Central memory CD8-positive, alpha-beta T cell (primary cell): ENCODE data around the gene KLHDC7B.
A peak's percentile ranks its signal among the peaks of the same experiment; 100 is the strongest.
"Not testable (repeated sequence)": the region's sequence is repeated elsewhere in the genome, so short reads cannot be mapped to it uniquely, and the experiment has no call there.

Experiments used
- ATAC-seq: fragments of 150-1000 bp; cut with Tn5 transposase; replicated peaks from 2 replicates; pipeline ENCODE4 v1.10.0; 2022; ENCODE audit warnings: mild to moderate bottlenecking, moderate FRiP score, moderate number of reproducible peaks; ENCODE audit not compliant: poor library complexity, severe bottlenecking; ENCODE audit errors: extremely low read depth
- DNase-seq, 2 donors: peaks; one replicate each; pipeline ENCODE4 v3.0.0; 2021; ENCODE audit warnings: low spot score in 2 of 2
- H3K27ac Mint-ChIP-seq: one replicate; pipeline ENCODE4 v1.8.0; 2022; ENCODE audit warnings: low read depth, mild to moderate bottlenecking, moderate library complexity, mixed read lengths
- H3K27me3 Mint-ChIP-seq: one replicate; pipeline ENCODE4 v1.8.0; 2022; ENCODE audit warnings: mixed read lengths
- H3K36me3 Mint-ChIP-seq: one replicate; pipeline ENCODE4 v1.8.0; 2022; ENCODE audit warnings: mild to moderate bottlenecking, moderate library complexity, mixed read lengths; ENCODE audit not compliant: insufficient read depth
- H3K4me1 Mint-ChIP-seq: one replicate; pipeline ENCODE4 v1.8.0; 2022; ENCODE audit warnings: mixed read lengths
- H3K4me3 Mint-ChIP-seq: one replicate; pipeline ENCODE4 v1.8.0; 2022; ENCODE audit warnings: mild to moderate bottlenecking, moderate library complexity, mixed read lengths
- H3K9me3 Mint-ChIP-seq: one replicate; pipeline ENCODE4 v1.8.0; 2022; ENCODE audit warnings: mixed read lengths

KLHDC7B gene

DNA sequence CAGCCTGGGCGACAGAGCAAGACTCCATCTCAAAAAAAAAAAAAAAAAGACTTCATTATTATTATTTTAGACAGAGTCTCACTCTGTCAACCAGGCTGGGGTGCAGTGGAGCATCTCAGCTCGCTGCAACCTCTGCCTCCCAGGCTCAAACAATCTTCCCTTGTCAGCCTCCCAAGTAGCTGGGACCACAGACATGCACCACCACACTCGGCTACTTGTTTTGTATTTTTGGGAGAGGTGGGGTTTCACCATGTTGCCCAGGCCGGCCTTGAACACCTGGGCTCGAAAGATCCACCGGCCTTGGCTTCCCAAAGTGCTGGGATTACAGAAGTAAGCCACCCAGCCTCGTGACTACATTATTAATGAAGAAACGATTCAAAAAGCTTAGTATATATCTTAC, 10.6 kb upstream of the KLHDC7B start:
- no peaks in the 10 kb centered on the region for H3K9me3 Mint-ChIP-seq
- peaks cover 39% of the 10 kb centered on the region for H3K4me1 Mint-ChIP-seq
- ATAC-seq (no peak), DNase-seq (no peak)
- no peak overlapping the region for H3K4me3 Mint-ChIP-seq
- H3K27ac Mint-ChIP-seq, result no peak overlapping the region
- no peaks in the 10 kb centered on the region for H3K27me3 Mint-ChIP-seq
- peaks cover 23% of the 10 kb centered on the region for H3K36me3 Mint-ChIP-seq

DNA sequence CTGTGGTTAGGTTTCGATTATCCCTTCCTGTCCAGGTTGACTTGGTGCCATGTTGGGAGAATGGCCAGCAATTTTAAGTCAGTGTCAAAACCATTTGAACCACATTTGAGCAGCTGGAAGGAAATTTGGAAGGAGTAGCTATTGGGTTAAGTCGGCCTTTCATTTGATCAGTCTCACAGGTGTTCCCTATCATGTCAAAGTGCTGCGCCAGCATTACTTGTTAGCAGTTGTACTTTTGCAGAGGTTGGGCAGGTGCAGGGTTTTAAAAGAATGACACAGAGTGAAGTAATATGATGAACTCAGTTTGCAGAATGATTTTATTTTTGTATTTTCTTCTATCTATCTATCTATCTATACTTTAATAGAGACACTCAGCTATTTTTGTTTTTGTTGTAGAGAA, 9.5 kb upstream of the KLHDC7B start:
- Mint-ChIP-seq H3K36me3 (peaks cover 15% of the 10 kb centered on the region), H3K27me3 (no peaks in the 10 kb centered on the region), H3K9me3 (no peaks in the 10 kb centered on the region), H3K4me3 (no peak overlapping the region), H3K27ac (no peak overlapping the region), H3K4me1 (peaks cover 37% of the 10 kb centered on the region)
- ATAC-seq (no peak), DNase-seq (no peak)

DNA sequence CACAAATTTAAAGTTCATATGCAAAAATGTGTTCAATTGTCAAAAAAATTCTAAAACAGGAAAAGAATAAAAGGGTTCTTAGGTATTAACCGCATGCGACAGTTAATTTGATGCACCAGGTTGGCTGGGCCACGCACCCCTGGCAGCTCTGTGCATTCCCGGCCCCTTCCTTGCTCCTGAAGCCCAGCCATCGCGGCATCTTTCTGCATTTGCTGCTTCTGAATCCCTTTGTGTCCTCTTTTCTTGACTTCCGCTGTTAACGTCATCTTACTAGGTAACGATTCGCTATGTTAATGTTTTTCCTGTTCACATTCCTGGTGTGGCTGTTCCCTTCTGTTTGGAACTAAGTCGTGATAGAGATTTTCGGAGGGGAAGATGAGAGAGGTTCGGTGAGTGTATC, 7.9 kb upstream of the KLHDC7B start:
- no peak overlapping the region for H3K4me3 Mint-ChIP-seq
- peak overlapping the region; percentile 100 for H3K27ac Mint-ChIP-seq
- no peaks in the 10 kb centered on the region for H3K27me3 Mint-ChIP-seq
- no peaks in the 10 kb centered on the region for H3K9me3 Mint-ChIP-seq
- ATAC-seq (no peak), DNase-seq (no peak)
- peaks cover 18% of the 10 kb centered on the region for H3K36me3 Mint-ChIP-seq
- peaks cover 37% of the 10 kb centered on the region for H3K4me1 Mint-ChIP-seq

DNA sequence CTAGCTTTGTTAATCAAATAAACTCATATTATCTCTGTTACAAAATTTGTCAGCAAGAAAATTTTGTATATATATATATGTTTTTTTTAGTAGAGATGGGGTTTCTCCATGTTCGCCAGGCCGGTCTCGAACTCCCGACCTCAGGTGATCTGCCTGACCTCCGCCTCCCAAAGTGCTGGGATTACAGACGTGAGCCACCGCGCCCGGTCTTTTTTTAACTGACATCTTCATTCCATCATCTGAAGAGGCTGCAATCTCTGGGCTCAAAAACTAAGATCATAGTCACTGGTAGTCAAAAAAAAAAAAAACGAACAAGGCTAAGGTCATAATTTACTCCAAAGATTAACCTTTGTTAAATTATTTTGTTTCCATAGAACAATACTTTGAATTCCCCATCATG, 5.3 kb upstream of the KLHDC7B start:
- no peaks in the 10 kb centered on the region for H3K9me3 Mint-ChIP-seq
- peak overlapping the region; percentile 100 for H3K27ac Mint-ChIP-seq
- H3K4me1 Mint-ChIP-seq, result peaks cover 43% of the 10 kb centered on the region

DNA sequence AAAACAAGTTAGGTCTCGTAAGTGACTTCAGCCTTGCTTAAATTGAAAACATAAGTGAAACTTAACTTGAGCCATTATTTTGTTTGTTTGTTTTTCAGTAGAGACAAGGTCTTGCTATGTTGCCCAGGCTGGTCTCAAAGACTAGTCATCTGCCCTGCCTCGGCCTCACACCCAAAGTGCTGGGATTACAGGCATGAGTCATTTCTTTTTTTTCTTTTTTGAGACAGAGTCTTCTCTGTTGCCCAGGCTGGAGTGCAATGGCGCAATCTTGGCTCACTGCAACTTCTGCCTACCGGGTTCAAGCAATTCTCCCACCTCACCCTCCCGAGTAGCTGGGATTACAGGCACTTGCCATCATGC, 4.1 kb upstream of the KLHDC7B start:
- H3K4me3 Mint-ChIP-seq, ATAC-seq, H3K27me3 Mint-ChIP-seq, H3K9me3 Mint-ChIP-seq, DNase-seq: not testable (repeated sequence)
- Mint-ChIP-seq H3K36me3 (peaks cover 20% of the 10 kb centered on the region), H3K4me1 (peaks cover 49% of the 10 kb centered on the region), H3K27ac (peak overlapping the region; percentile 100)

More for the DNA sequence above, 5.3 kb upstream of the KLHDC7B start:
- DNase-seq (no peak), ATAC-seq (no peak)
- peak overlapping the region; percentile 29 for H3K4me3 Mint-ChIP-seq
- peaks cover 20% of the 10 kb centered on the region for H3K36me3 Mint-ChIP-seq
- H3K27me3 Mint-ChIP-seq, result no peaks in the 10 kb centered on the region

DNA sequence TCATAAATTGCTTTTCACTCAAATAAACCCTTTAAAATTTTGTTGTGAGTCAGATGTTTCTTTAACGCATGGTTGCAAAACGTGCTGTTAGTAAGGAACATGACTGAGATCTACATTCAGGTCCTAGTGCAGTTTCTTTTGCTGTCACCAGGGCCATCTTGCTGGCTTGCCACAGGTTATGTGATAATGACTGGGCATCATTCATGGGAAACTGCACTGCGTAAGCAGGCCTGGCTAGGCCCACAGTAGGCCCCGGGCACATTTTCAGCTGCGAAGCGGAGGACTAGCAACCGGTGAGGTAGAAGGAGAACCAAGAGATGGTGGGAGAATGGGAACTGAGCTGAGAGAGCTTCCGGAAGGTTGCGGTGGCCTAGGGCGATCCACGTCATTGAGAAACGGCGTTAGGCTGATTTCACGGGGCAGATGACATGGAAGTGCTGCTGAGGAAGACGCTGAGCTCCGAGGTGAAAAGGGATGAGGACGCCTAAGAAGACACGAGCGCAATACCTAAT, 3.2 kb upstream of the KLHDC7B start:
- H3K9me3 Mint-ChIP-seq, result no peaks in the 10 kb centered on the region
- ATAC-seq (no peak), DNase-seq (no peak)
- peaks cover 49% of the 10 kb centered on the region for H3K4me1 Mint-ChIP-seq
- H3K36me3 Mint-ChIP-seq, result peaks cover 20% of the 10 kb centered on the region
- H3K27me3 Mint-ChIP-seq, result no peaks in the 10 kb centered on the region
- H3K27ac Mint-ChIP-seq, result peak overlapping the region; percentile 75
- H3K4me3 Mint-ChIP-seq, result peak overlapping the region; percentile 31

DNA sequence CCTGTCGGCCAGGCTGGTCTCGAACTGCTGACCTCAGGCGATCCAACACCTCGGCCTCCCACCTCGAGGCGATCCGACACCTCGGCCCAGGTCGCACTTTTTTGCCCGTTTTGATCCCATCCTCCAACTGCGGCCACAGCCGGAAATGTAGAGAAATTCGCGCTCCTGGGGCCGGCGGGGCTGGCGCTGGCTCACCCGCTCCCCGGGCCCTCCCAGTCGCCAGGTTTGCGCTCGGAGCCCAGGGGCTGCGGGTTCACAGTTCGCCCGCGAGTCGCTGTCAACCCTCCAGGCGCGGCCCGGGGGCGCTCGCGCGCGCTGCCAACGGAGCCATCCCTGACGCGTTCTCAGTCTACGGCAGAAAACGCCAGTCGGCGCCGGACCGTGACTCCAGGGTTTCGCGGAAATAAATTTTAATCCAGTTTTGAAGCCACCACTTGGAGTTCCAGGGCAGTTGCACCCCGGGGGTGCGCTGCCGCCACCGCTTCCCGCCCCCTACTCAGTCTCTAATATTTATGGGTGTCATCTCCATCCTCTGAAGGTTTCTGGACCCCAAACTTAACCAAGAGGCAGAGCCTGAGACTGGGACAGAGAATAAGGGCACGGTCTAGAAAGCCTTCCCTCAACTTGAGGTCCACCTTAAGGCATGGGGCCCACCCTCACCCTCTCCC, 1.5 kb upstream of the KLHDC7B start:
- ATAC-seq (peak; percentile 46), DNase-seq (peak; percentile 72 to 78)
- H3K27ac Mint-ChIP-seq, result peak overlapping the region; percentile 91
- H3K9me3 Mint-ChIP-seq, result no peaks in the 10 kb centered on the region
- peaks cover 38% of the 10 kb centered on the region for H3K4me1 Mint-ChIP-seq
- H3K4me3 Mint-ChIP-seq, result peak overlapping the region; percentile 65
- H3K27me3 Mint-ChIP-seq, result no peaks in the 10 kb centered on the region
- H3K36me3 Mint-ChIP-seq, result peaks cover 14% of the 10 kb centered on the region

DNA sequence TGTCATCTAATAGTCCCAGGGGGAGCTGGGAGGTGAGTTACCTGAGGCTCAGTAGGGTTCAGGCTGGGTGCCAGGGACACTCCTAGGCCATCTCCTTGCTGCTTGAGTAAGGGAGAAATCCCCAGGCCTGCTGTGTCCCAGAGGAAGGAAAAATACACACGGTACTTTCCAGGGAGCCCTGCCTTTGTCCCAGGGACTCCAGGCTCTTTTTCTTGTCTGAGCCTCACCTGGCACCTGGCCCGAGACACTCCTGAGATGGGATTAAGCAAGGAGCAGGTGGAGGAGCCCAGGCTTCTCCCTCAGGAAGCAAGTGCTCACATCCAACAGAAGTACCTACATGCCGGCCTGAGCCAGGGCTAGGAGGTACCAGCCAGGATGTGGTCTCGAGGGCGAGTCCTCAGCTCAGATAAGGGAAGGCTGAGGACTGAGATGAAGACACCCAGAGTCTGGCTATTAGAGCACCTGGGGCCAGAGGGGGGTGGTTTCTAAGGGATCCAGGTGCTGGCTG, 899 bp upstream of the KLHDC7B start:
- no peaks in the 10 kb centered on the region for H3K27me3 Mint-ChIP-seq
- peaks cover 8% of the 10 kb centered on the region for H3K36me3 Mint-ChIP-seq
- no peaks in the 10 kb centered on the region for H3K9me3 Mint-ChIP-seq
- peak overlapping the region; percentile 65 for H3K4me3 Mint-ChIP-seq
- DNase-seq, result no peak
- peak; percentile 38 for ATAC-seq
- H3K27ac Mint-ChIP-seq, result peak overlapping the region; percentile 91
- H3K4me1 Mint-ChIP-seq, result peaks cover 34% of the 10 kb centered on the region

DNA sequence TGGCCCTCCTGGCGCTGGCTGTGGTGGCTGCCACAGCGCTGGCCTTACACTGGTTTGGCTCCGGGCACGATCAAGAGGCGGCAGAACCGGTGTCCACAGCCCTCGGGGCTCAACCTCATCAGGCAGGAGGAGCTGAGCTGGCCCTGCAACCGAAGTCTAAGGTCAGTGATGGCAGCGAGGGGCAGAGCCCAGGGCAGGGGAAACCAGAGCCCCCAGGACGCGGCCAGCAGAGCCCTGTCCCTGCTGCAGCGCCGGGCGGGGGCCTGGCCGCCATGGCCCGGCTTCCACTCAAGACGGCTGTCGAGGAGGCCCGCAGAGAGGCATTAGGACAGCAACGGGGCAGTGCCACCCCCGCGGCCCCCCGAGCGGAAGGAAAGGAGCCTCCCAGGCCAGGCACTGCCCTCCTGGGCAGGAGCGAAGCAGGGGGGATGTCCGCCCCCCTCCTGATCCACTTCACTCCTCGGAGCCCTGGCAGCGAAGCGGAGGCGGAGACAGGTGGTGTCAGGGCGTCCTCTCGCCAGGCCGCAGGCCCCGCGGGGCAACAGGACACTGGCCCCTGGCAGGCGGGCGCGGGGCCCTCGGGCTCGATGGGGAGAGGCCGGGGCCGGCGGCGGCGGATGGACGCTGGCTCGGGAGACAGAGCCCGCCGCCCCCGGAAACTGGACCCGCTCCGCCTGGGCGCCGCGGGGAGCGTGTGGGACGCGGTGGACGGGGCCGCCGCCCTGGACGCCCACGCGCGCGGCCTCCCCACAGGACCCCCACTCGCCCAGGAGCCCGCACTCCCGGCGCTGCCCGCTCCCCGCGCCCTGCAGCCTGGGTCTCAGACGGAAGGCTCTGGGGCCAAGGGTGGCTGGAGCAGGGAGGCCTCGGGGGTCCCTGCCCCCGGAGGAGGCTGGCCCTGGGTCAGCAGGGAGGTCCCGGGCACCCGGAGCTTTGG, 895 bp downstream of the KLHDC7B start:
- Mint-ChIP-seq H3K36me3 (peaks cover 8% of the 10 kb centered on the region), H3K4me1 (peaks cover 40% of the 10 kb centered on the region), H3K27ac (peak overlapping the region; percentile 91), H3K4me3 (peak overlapping the region; percentile 65), H3K27me3 (no peaks in the 10 kb centered on the region), H3K9me3 (no peaks in the 10 kb centered on the region)
- ATAC-seq (no peak), DNase-seq (no peak)

DNA sequence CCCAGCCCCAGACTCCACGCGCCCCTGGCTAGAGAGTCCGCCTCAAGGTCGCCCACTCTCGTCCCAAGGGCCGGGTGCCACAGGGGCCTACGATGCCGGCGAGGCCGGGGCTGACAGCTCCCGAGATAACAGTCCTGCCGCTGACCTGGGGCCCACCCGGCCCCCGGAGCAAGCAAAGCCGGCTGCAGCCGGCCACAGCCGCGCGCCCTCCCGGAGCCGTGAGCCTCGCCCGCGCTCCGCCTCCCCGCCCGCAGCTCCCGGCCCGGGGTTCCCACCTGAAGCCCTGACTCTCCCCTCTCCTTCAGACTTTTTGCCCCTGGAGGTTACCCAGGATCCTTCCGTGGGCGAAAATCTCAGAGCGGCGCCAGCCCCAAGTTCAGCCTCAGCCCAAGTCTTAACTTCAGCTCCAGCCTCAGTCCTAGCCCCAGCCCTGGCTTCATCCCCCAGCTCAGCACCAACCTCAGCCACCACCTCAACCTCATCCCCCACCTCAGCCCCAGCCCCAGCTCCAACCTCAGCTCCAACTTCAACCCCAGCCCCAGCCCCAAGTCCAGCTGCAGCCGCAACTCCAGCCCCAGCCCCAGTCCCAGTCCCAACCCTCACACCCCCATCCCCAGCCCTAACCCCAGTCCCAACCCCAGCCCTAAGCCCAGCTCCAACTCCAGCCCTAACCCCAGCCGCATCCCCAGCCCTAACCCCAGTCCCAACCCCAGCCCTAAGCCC, 1.7 kb downstream of the KLHDC7B start:
- ATAC-seq (no peak), DNase-seq (no peak)
- peaks cover 6% of the 10 kb centered on the region for H3K36me3 Mint-ChIP-seq
- H3K9me3 Mint-ChIP-seq, result no peaks in the 10 kb centered on the region
- H3K4me1 Mint-ChIP-seq, result peaks cover 37% of the 10 kb centered on the region
- H3K27ac Mint-ChIP-seq, result peak overlapping the region; percentile 87
- peak overlapping the region; percentile 57 for H3K4me3 Mint-ChIP-seq
- no peaks in the 10 kb centered on the region for H3K27me3 Mint-ChIP-seq

DNA sequence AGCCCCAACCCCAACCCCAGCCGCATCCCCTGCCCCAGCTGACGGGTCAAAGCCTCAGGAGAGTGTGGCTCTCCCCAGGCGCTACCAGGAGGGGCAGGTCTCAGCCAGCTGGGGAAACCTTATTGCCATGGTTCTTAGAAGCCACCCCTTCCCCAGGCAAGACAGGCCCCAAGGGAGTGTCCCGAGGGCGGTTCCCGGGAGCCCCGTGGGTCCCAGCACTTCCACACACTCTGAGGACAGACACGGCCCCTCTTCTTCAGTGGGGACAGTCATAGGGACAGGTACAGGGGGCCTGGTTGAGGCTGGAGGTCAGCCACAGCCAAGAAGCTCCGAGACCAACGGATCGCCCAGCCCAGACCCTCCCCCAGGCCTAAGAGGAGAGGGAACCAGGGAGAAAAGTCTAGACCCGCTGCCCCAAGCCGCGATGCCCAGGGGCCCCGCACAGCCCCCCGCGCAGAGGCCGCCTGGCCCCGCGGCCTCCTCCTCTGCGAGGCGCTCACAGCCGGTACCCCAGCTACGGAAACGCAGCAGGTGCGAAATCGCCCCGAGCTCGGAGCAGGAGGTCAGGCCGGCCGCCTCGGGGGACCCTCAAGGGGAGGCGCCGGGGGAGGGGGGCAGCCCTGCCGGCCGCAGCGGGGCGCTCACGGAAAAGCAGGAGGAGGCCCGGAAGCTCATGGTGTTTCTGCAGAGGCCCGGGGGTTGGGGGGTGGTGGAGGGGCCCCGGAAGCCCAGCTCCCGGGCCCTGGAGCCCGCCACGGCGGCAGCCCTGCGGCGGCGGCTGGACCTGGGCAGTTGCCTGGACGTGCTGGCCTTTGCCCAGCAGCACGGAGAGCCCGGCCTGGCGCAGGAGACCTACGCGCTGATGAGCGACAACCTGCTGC, 2.6 kb downstream of the KLHDC7B start:
- H3K9me3 Mint-ChIP-seq, result no peaks in the 10 kb centered on the region
- H3K27ac Mint-ChIP-seq, result peak overlapping the region; percentile 87
- peaks cover 3% of the 10 kb centered on the region for H3K36me3 Mint-ChIP-seq
- no peaks in the 10 kb centered on the region for H3K27me3 Mint-ChIP-seq
- ATAC-seq (peak; percentile 37), DNase-seq (no peak)
- peak overlapping the region; percentile 57 for H3K4me3 Mint-ChIP-seq
- H3K4me1 Mint-ChIP-seq, result peaks cover 35% of the 10 kb centered on the region
